ENCODE results near the gene THOC3. TPM values are rescaled to one million over a fixed set of nuclear protein-coding genes. Genes with fewer than 3 reads are reported as not detected.
"Not testable (repeated sequence)": the region's sequence is repeated elsewhere in the genome, so short reads cannot be mapped to it uniquely, and the experiment has no call there.

Gene THOC3
- polyA plus RNA-seq, 1 experiment, result 43.9 TPM

GRCh38 chr5:175925106-175925505, 43.0 kb downstream of the THOC3 start:
- H3K9me3 ChIP-seq (ENCODE audit: control insufficient read depth, insufficient read depth, low read length); H3K4me3 ChIP-seq (ENCODE audit: low read depth, low read length); H3K27ac ChIP-seq (ENCODE audit: low read depth, low read length); POLR2A ChIA-PET; DNase-seq (ENCODE audit: low read depth, low spot score); CTCF ChIA-PET; H3K27me3 ChIP-seq (ENCODE audit: control insufficient read depth, insufficient read depth, low read length): not testable (repeated sequence)

GRCh38 chr5:175922192-175922885, 45.8 kb downstream of the THOC3 start:
- peak overlapping the region; percentile 91 for H3K27ac ChIP-seq (ENCODE audit: low read depth, low read length)
- ChIA-PET POLR2A (no interaction called here), CTCF (interaction anchor here (0.6 to 2.1 kb wide), 4 partner anchors 16 to 430 kb away, joined by 3 to 9 read pairs (median 6); no protein-coding TSS in a partner anchor)
- H3K27me3 ChIP-seq (ENCODE audit: control insufficient read depth, insufficient read depth, low read length), result no peaks in the 10 kb centered on the region
- TF ChIP-seq CTCF (IDR thresholded peaks at IDR 0.05; ENCODE audit: low read depth, low read length), result no peak
- DNase-seq (ENCODE audit: low read depth, low spot score), result peak; percentile 93
- H3K4me3 ChIP-seq (ENCODE audit: low read depth, low read length), result no peak overlapping the region
- no peaks in the 10 kb centered on the region for H3K9me3 ChIP-seq (ENCODE audit: control insufficient read depth, insufficient read depth, low read length)

GRCh38 chr5:175921061-175921730, 46.9 kb downstream of the THOC3 start:
- no peak for TF ChIP-seq CTCF (IDR thresholded peaks at IDR 0.05; ENCODE audit: low read depth, low read length)
- POLR2A ChIA-PET, result no interaction called here

GRCh38 chr5:175920231-175920811, 47.8 kb downstream of the THOC3 start:
- no peaks in the 10 kb centered on the region for H3K9me3 ChIP-seq (ENCODE audit: control insufficient read depth, insufficient read depth, low read length)
- H3K27ac ChIP-seq (ENCODE audit: low read depth, low read length), result no peak overlapping the region
- ChIA-PET POLR2A (interaction anchor here (0.7 kb wide), 3 partner anchors 49 to 392 kb away, joined by 4 to 8 read pairs (median 5); partner anchors contain the start of gene CPLX2), CTCF (interaction anchor here (0.7 to 2.1 kb wide), 4 partner anchors 60 to 527 kb away, joined by 3 to 9 read pairs (median 6); no protein-coding TSS in a partner anchor)
- no peaks in the 10 kb centered on the region for H3K27me3 ChIP-seq (ENCODE audit: control insufficient read depth, insufficient read depth, low read length)
- no peak overlapping the region for H3K4me3 ChIP-seq (ENCODE audit: low read depth, low read length)
- DNase-seq (ENCODE audit: low read depth, low spot score), result no peak
- no peak for TF ChIP-seq CTCF (IDR thresholded peaks at IDR 0.05; ENCODE audit: low read depth, low read length)

More at GRCh38 chr5:175921061-175921730, 46.9 kb downstream of the THOC3 start:
- no peak for DNase-seq (ENCODE audit: low read depth, low spot score)
- Histone ChIP-seq H3K9me3 (ENCODE audit: control insufficient read depth, insufficient read depth, low read length) (no peaks in the 10 kb centered on the region), H3K27ac (ENCODE audit: low read depth, low read length) (peak overlapping the region; percentile 91), H3K27me3 (ENCODE audit: control insufficient read depth, insufficient read depth, low read length) (no peaks in the 10 kb centered on the region), H3K4me3 (ENCODE audit: low read depth, low read length) (no peak overlapping the region)
- CTCF ChIA-PET, result interaction anchor here (1.0 to 2.1 kb wide), 3 partner anchors 191 to 526 kb away, joined by 3 to 9 read pairs (median 9); no protein-coding TSS in a partner anchor

- POLR2A ChIA-PET; H3K9me3 ChIP-seq (ENCODE audit: control insufficient read depth, insufficient read depth, low read length); H3K4me3 ChIP-seq (ENCODE audit: low read depth, low read length); DNase-seq (ENCODE audit: low read depth, low spot score); H3K27me3 ChIP-seq (ENCODE audit: control insufficient read depth, insufficient read depth, low read length); CTCF ChIA-PET; H3K27ac ChIP-seq (ENCODE audit: low read depth, low read length): not testable (repeated sequence)
These were observed 52.8 kb downstream of the THOC3 start for GRCh38 chr5:175915066-175916037.

GRCh38 chr5:175913835-175914672, 54.1 kb downstream of the THOC3 start:
- H3K27ac ChIP-seq (ENCODE audit: low read depth, low read length); H3K27me3 ChIP-seq (ENCODE audit: control insufficient read depth, insufficient read depth, low read length); DNase-seq (ENCODE audit: low read depth, low spot score); H3K9me3 ChIP-seq (ENCODE audit: control insufficient read depth, insufficient read depth, low read length); H3K4me3 ChIP-seq (ENCODE audit: low read depth, low read length); CTCF ChIA-PET; POLR2A ChIA-PET: not testable (repeated sequence)

GRCh38 chr5:175910072-175910471, 58.0 kb downstream of the THOC3 start:
- H3K27ac ChIP-seq (ENCODE audit: low read depth, low read length); CTCF ChIA-PET; H3K9me3 ChIP-seq (ENCODE audit: control insufficient read depth, insufficient read depth, low read length); H3K4me3 ChIP-seq (ENCODE audit: low read depth, low read length); DNase-seq (ENCODE audit: low read depth, low spot score); H3K27me3 ChIP-seq (ENCODE audit: control insufficient read depth, insufficient read depth, low read length); POLR2A ChIA-PET: not testable (repeated sequence)

Data from AG04450 (cell line).